Epithelial cell of proximal tubule (primary cell): ENCODE data around the gene SLC25A36. TPM values are rescaled to one million over a fixed set of nuclear protein-coding genes. Genes with fewer than 3 reads are reported as not detected.

Source experiments
- DNase-seq: peaks from one replicate; pipeline ENCODE4 v3.0.0-alpha.2; 2011; ENCODE audit warnings: low read depth
- H3K4me3 ChIP-seq: 2 replicates; pipeline ENCODE4 v1.5.1; 2011; ENCODE audit warnings: low read depth, mild to moderate bottlenecking, low read length
- CTCF ChIP-seq: conservative IDR thresholded peaks from 2 replicates; pipeline ENCODE4 v1.5.1; 2012; ENCODE audit warnings: low read depth, mild to moderate bottlenecking, low read length
- total RNA-seq: library from RNA; depleted of rRNA; stranded (reverse); fragments of >200 nt; gene quantifications from 2 replicates; pipeline ENCODE4 v1.2.3, GENCODE V29; 2015

Gene SLC25A36
- total RNA-seq, 1 donor from 2014 or later = 34.4 TPM

- no peak for TF ChIP-seq CTCF
- H3K4me3 ChIP-seq = no peak overlapping the region
- DNase-seq = no peak
These were observed 11.7 kb downstream of the SLC25A36 start for GRCh38 chr3:140953028-140953960.

GRCh38 chr3:140954576-140954975, 12.9 kb downstream of the SLC25A36 start:
- no peak overlapping the region for H3K4me3 ChIP-seq
- no peak for DNase-seq
- TF ChIP-seq CTCF = no peak

- TF ChIP-seq CTCF = no peak
- no peak overlapping the region for H3K4me3 ChIP-seq
- DNase-seq = no peak
These were observed 14.0 kb downstream of the SLC25A36 start for GRCh38 chr3:140955645-140956044.

GRCh38 chr3:140956058-140956835, 14.6 kb downstream of the SLC25A36 start:
- TF ChIP-seq CTCF = no peak
- no peak for DNase-seq
- H3K4me3 ChIP-seq = no peak overlapping the region

GRCh38 chr3:140972833-140973232, 31.2 kb downstream of the SLC25A36 start:
- peak; percentile 38 for TF ChIP-seq CTCF
- H3K4me3 ChIP-seq = no peak overlapping the region
- DNase-seq = no peak

GRCh38 chr3:140974900-140975299, 33.3 kb downstream of the SLC25A36 start:
- no peak for TF ChIP-seq CTCF
- DNase-seq = no peak
- H3K4me3 ChIP-seq = no peak overlapping the region
